ENCODE results near the gene FRY.

The FRY gene

GRCh38 chr13:32175943-32176342, 144.4 kb downstream of the FRY start:
- no peak for DNase-seq (ENCODE audit: low spot score)

GRCh38 chr13:32176696-32177095, 145.1 kb downstream of the FRY start:
- no peak for DNase-seq (ENCODE audit: low spot score)

GRCh38 chr13:32178763-32179162, 147.2 kb downstream of the FRY start:
- no peak for DNase-seq (ENCODE audit: low spot score)

GRCh38 chr13:32179708-32180107, 148.1 kb downstream of the FRY start:
- DNase-seq (ENCODE audit: low spot score) = no peak

- DNase-seq (ENCODE audit: low spot score) = no peak
Observed at GRCh38 chr13:32187651-32188050, 156.1 kb downstream of the FRY start.

GRCh38 chr13:32191452-32191998, 160.0 kb downstream of the FRY start:
- no peak for DNase-seq (ENCODE audit: low spot score)

- no peak for DNase-seq (ENCODE audit: low spot score)
Observed at GRCh38 chr13:32195713-32196112, 164.1 kb downstream of the FRY start.

- no peak for DNase-seq (ENCODE audit: low spot score)
Observed at GRCh38 chr13:32199168-32199567, 167.6 kb downstream of the FRY start.

- no peak for DNase-seq (ENCODE audit: low spot score)
Observed at GRCh38 chr13:32200741-32201140, 169.2 kb downstream of the FRY start.

- no peak for DNase-seq (ENCODE audit: low spot score)
Observed at GRCh38 chr13:32201809-32202208, 170.2 kb downstream of the FRY start.

- no peak for DNase-seq (ENCODE audit: low spot score)
Observed at GRCh38 chr13:32202268-32202667, 170.7 kb downstream of the FRY start.

- DNase-seq (ENCODE audit: low spot score) = no peak
Observed at GRCh38 chr13:32203221-32203620, 171.6 kb downstream of the FRY start.

GRCh38 chr13:32203736-32204135, 172.2 kb downstream of the FRY start:
- DNase-seq (ENCODE audit: low spot score) = no peak

GRCh38 chr13:32205431-32206096, 174.0 kb downstream of the FRY start:
- no peak for DNase-seq (ENCODE audit: low spot score)

GRCh38 chr13:32206097-32206740, 174.6 kb downstream of the FRY start:
- no peak for DNase-seq (ENCODE audit: low spot score)

- no peak for DNase-seq (ENCODE audit: low spot score)
Observed at GRCh38 chr13:32208860-32209259, 177.3 kb downstream of the FRY start.

GRCh38 chr13:32209652-32210051, 178.1 kb downstream of the FRY start:
- DNase-seq (ENCODE audit: low spot score) = no peak

GRCh38 chr13:32210101-32210500, 178.5 kb downstream of the FRY start:
- no peak for DNase-seq (ENCODE audit: low spot score)

GRCh38 chr13:32211813-32212212, 180.2 kb downstream of the FRY start:
- DNase-seq (ENCODE audit: low spot score) = no peak

- DNase-seq (ENCODE audit: low spot score) = no peak
Observed at GRCh38 chr13:32212421-32212820, 180.8 kb downstream of the FRY start.

- DNase-seq (ENCODE audit: low spot score) = no peak
Observed at GRCh38 chr13:32213626-32214025, 182.1 kb downstream of the FRY start.

- no peak for DNase-seq (ENCODE audit: low spot score)
Observed at GRCh38 chr13:32214071-32214470, 182.5 kb downstream of the FRY start.

GRCh38 chr13:32216281-32216680, 184.7 kb downstream of the FRY start:
- DNase-seq (ENCODE audit: low spot score) = no peak

Measured in CD4-positive, alpha-beta T cell treated with Interleukin-2 at 100 ng/mL for 4 hours (primary cell).